Fibroblast of mammary gland (primary cell): ENCODE results near the gene SLC29A4.
"Not testable (repeated sequence)": the region's sequence is repeated elsewhere in the genome, so short reads cannot be mapped to it uniquely, and the experiment has no call there.

Source experiments
- DNase-seq: peaks from one replicate; pipeline ENCODE4 v3.0.0-alpha.2; 2010; ENCODE audit warnings: low read depth
- H3K4me3 ChIP-seq: 2 replicates; pipeline ENCODE4 v1.5.1; 2011; ENCODE audit warnings: low read depth, mild to moderate bottlenecking, low read length, moderate library complexity; ENCODE audit not compliant: control insufficient read depth
- CTCF ChIP-seq: conservative IDR thresholded peaks from 2 replicates; pipeline ENCODE4 v1.5.1; 2011; ENCODE audit warnings: low read depth, low read length, inconsistent platforms; ENCODE audit not compliant: control insufficient read depth, insufficient read depth

SLC29A4 gene

GRCh38 chr7:5283421-5284303 is 919 bp downstream of the SLC29A4 start:
- no peak for DNase-seq
- no peak overlapping the region for H3K4me3 ChIP-seq
- no peak for TF ChIP-seq CTCF

GRCh38 chr7:5284304-5285281 is 1.9 kb downstream of the SLC29A4 start:
- no peak overlapping the region for H3K4me3 ChIP-seq
- peak; percentile 6 for DNase-seq
- peak; percentile 23 for TF ChIP-seq CTCF

DNA sequence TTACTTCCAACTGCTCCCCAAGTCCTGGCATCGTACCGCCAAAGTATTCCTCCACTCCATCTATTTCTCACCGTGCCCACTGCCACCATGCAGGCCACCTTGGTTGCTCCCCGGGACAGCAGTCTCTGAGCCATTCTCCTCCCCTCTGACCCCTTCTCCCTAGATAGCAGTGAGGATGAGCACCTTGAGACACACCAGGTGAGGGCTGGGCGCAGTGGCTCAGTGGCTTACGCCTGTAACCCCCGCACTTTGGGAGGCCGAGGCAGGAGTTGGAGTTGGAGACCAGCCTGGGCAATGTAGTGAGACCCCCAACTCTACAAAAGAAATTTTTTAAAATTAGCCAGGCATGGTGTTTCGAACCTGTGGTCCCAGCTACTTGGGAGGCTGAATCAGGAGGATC is 4.2 kb downstream of the SLC29A4 start:
- no peak for DNase-seq
- no peak overlapping the region for H3K4me3 ChIP-seq
- TF ChIP-seq CTCF = no peak

GRCh38 chr7:5287373-5287772 is 4.6 kb downstream of the SLC29A4 start:
- DNase-seq, H3K4me3 ChIP-seq: not testable (repeated sequence)

DNA sequence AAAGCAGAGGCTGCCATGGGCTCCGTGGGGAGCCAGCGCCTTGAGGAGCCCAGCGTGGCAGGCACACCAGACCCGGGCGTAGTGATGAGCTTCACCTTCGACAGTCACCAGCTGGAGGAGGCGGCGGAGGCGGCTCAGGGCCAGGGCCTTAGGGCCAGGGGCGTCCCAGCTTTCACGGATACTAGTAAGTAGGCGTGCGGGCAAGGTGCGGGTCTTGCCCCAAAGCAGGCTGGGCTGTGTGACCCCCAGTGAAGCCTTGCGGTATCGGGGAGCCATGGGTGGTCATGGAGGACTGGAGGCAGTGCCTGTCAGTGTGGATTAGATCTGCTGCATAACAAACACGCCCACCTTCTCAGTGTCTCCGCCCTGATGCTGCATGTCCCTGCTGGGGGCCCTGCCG is 5.1 kb downstream of the SLC29A4 start:
- no peak for TF ChIP-seq CTCF
- H3K4me3 ChIP-seq = no peak overlapping the region
- no peak for DNase-seq

- not testable (repeated sequence) for H3K4me3 ChIP-seq, DNase-seq
Observed at GRCh38 chr7:5288560-5288959, 5.8 kb downstream of the SLC29A4 start.

DNA sequence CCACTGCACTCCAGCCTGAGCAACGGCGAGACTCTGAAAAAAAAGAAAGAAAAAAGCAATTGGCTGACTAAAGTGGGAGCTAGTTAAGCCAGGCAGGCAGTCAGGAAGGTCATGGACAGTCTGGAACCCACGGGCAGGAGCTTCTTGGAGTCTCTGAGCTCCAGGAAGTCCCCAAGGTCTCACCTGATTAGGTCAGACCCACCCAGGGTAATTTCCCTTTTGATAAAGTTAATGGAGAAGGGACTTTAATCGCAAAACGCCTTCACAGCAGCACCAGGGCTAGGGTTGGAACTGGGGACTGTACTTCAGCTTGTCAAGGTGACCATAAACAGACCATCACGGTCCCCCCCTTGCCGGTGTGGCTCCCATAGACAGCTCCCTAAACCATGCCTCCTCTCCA is 6.6 kb downstream of the SLC29A4 start:
- no peak for TF ChIP-seq CTCF
- H3K4me3 ChIP-seq = no peak overlapping the region
- no peak for DNase-seq
